ENCODE measurements around the gene ROR1. TPM values are rescaled to one million over a fixed set of nuclear protein-coding genes. Genes with fewer than 3 reads are reported as not detected.

ROR1 gene
- total and polyA plus RNA-seq, 2 of the 13 experiments (the other 11 are each of a cell fraction or from before 2014, with no cell fraction given), result 0.58 to 2.3 TPM

- ChIA-PET CTCF (ENCODE audit: low intra/inter-chr PET ratio, low total read pairs) (no interaction called here), POLR2A (no interaction called here)
- Histone ChIP-seq H3K4me1 (ENCODE audit: insufficient read depth, low read length) (no peaks in the 10 kb centered on the region), H2AFZ (ENCODE audit: low read length) (no peak overlapping the region), H4K20me1 (ENCODE audit: insufficient read depth, low read length) (no peaks in the 10 kb centered on the region), H3K79me2 (ENCODE audit: insufficient read depth, low read length) (no peaks in the 10 kb centered on the region), H3K4me3 (replicated peaks in 1 of 3; ENCODE audit: insufficient read depth in 1 of 3, low read depth in 2 of 3, low read length in 3 of 3) (no peak overlapping the region), H3K9me3 (ENCODE audit: low read length) (no peaks in the 10 kb centered on the region), H3K9ac (ENCODE audit: insufficient read depth, low read depth, low read length) (no peak overlapping the region), H3K36me3 (replicated peaks in 1 of 2; ENCODE audit: control insufficient read depth in 1 of 2, insufficient read depth in 2 of 2, low read length in 2 of 2) (no peaks in the 10 kb centered on the region), H3K4me2 (ENCODE audit: low read depth, low read length) (no peak overlapping the region), H3K27ac (ENCODE audit: extremely low read length, insufficient read depth, low read length) (no peak overlapping the region), H3K27me3 (ENCODE audit: control insufficient read depth in 1 of 2, insufficient read depth in 2 of 2, low read length in 2 of 2) (no peaks in the 10 kb centered on the region)
- BruUV-seq (replicated peaks), result no TSS peak
- ATAC-seq (no peak), FAIRE-seq (no peak), DNase-seq (ENCODE audit: low spot score) (no peak)
- 72% methylated on average over 9 of the region's 9 CpGs for WGBS (ENCODE audit: low lambda C conversion rate)
- in situ Hi-C loops (cut with HindIII; ENCODE audit: extremely low pct_ligation_motif_present, low pct_unique_long_range_greater_than_20kb) (no loop called here), intact Hi-C loops (cut with micrococcal nuclease; ENCODE audit: unreplicated experiment) (no loop called here)
- no peak for TF ChIP-seq SP2 (CRISPR knock-in tag; IDR thresholded peaks at IDR 0.05)
- TF ChIP-seq TAF15 (IDR thresholded peaks at IDR 0.05; ENCODE audit: low read depth, low read length, poor library complexity, severe bottlenecking), result no peak
- no peak for TF ChIP-seq SNAI1 (CRISPR knock-in tag; IDR thresholded peaks at IDR 0.05; ENCODE audit: borderline replicate concordance)
Observed at GRCh38 chr1:63847308-63847910, 73.6 kb downstream of the ROR1 start.

GRCh38 chr1:63848733-63849132 lies 74.9 kb downstream of the ROR1 start:
- BruUV-seq (replicated peaks), result no TSS peak
- Histone ChIP-seq H2AFZ (ENCODE audit: low read length) (no peak overlapping the region), H3K27ac (ENCODE audit: extremely low read length, insufficient read depth, low read length) (no peak overlapping the region), H4K20me1 (ENCODE audit: insufficient read depth, low read length) (no peaks in the 10 kb centered on the region), H3K4me3 (replicated peaks in 1 of 3; ENCODE audit: insufficient read depth in 1 of 3, low read depth in 2 of 3, low read length in 3 of 3) (no peak overlapping the region), H3K9ac (ENCODE audit: insufficient read depth, low read depth, low read length) (no peak overlapping the region), H3K9me3 (ENCODE audit: low read length) (no peaks in the 10 kb centered on the region), H3K27me3 (ENCODE audit: control insufficient read depth in 1 of 2, insufficient read depth in 2 of 2, low read length in 2 of 2) (no peaks in the 10 kb centered on the region), H3K79me2 (ENCODE audit: insufficient read depth, low read length) (no peaks in the 10 kb centered on the region), H3K36me3 (replicated peaks in 1 of 2; ENCODE audit: control insufficient read depth in 1 of 2, insufficient read depth in 2 of 2, low read length in 2 of 2) (no peaks in the 10 kb centered on the region), H3K4me2 (ENCODE audit: low read depth, low read length) (no peak overlapping the region), H3K4me1 (ENCODE audit: insufficient read depth, low read length) (no peaks in the 10 kb centered on the region)
- intact Hi-C loops (cut with micrococcal nuclease; ENCODE audit: unreplicated experiment), result no loop called here
- in situ Hi-C loops (cut with HindIII; ENCODE audit: extremely low pct_ligation_motif_present, low pct_unique_long_range_greater_than_20kb), result no loop called here
- 42% methylated on average over 4 of the region's 4 CpGs for WGBS (ENCODE audit: low lambda C conversion rate)
- CTCF ChIA-PET (ENCODE audit: low intra/inter-chr PET ratio, low total read pairs), result no interaction called here
- ATAC-seq, result no peak
- POLR2A ChIA-PET, result no interaction called here
- no peak for FAIRE-seq
- no peak for DNase-seq (ENCODE audit: low spot score)
- no peak for TF ChIP-seq ZNF230 (CRISPR knock-in tag; IDR thresholded peaks at IDR 0.05)
- TF ChIP-seq ZNF256 (CRISPR knock-in tag; conservative IDR thresholded peaks at IDR 0.05), result no peak
- no peak for TF ChIP-seq ZNF124 (CRISPR knock-in tag; IDR thresholded peaks at IDR 0.05)
- TF ChIP-seq ATRX (CRISPR knock-in tag; IDR thresholded peaks at IDR 0.05; ENCODE audit: borderline replicate concordance), result no peak
- TF ChIP-seq ZNF234 (CRISPR knock-in tag; conservative IDR thresholded peaks at IDR 0.05), result no peak
- no peak for TF ChIP-seq CEBPB (IDR thresholded peaks at IDR 0.05; ENCODE audit: borderline replicate concordance, low read depth, low read length)
- no peak for TF ChIP-seq ZNF205 (CRISPR knock-in tag; IDR thresholded peaks at IDR 0.05)
- TF ChIP-seq ZNF142 (CRISPR knock-in tag; IDR thresholded peaks at IDR 0.05), result no peak
- TF ChIP-seq ZNF20 (CRISPR knock-in tag; IDR thresholded peaks at IDR 0.05), result no peak

All from HepG2 (cell line).